Fibroblast of the aortic adventitia (primary cell): ENCODE measurements around the gene ARHGAP15. TPM values are rescaled to one million over a fixed set of nuclear protein-coding genes. Genes with fewer than 3 reads are reported as not detected.

Source experiments
- DNase-seq: peaks from one replicate; pipeline ENCODE4 v3.0.0-alpha.2; 2010; ENCODE audit warnings: low read depth
- H3K4me3 ChIP-seq: 2 replicates; pipeline ENCODE4 v1.5.1; 2011; ENCODE audit warnings: low read depth, mild to moderate bottlenecking, control low read depth, low read length, moderate library complexity
- total RNA-seq: library from RNA; depleted of rRNA; stranded (reverse); fragments of >200 nt; gene quantifications from 2 replicates; pipeline ENCODE4 v1.2.3, GENCODE V29; 2012; ENCODE audit warnings: low replicate concordance
- TF ChIP-seq, protein P1 (sequence below): IDR thresholded peaks from 2 replicates; pipeline ENCODE4 v1.5.1; 2011; ENCODE audit warnings: mild to moderate bottlenecking, low read length, control low read depth, inconsistent platforms; ENCODE audit not compliant: insufficient read depth

ARHGAP15 gene
- total RNA-seq, 1 donor, result not detected

- no peak for DNase-seq
- no peak overlapping the region for H3K4me3 ChIP-seq
- TF ChIP-seq, protein P1, sequence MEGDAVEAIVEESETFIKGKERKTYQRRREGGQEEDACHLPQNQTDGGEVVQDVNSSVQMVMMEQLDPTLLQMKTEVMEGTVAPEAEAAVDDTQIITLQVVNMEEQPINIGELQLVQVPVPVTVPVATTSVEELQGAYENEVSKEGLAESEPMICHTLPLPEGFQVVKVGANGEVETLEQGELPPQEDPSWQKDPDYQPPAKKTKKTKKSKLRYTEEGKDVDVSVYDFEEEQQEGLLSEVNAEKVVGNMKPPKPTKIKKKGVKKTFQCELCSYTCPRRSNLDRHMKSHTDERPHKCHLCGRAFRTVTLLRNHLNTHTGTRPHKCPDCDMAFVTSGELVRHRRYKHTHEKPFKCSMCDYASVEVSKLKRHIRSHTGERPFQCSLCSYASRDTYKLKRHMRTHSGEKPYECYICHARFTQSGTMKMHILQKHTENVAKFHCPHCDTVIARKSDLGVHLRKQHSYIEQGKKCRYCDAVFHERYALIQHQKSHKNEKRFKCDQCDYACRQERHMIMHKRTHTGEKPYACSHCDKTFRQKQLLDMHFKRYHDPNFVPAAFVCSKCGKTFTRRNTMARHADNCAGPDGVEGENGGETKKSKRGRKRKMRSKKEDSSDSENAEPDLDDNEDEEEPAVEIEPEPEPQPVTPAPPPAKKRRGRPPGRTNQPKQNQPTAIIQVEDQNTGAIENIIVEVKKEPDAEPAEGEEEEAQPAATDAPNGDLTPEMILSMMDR, result no peak
These were observed 523.5 kb downstream of the ARHGAP15 start for GRCh38 chr2:143652692-143653091.

- no peak overlapping the region for H3K4me3 ChIP-seq
- TF ChIP-seq, protein P1, result no peak
- no peak for DNase-seq
These were observed 539.0 kb downstream of the ARHGAP15 start for GRCh38 chr2:143668234-143668633.

- TF ChIP-seq, protein P1, result no peak
- no peak for DNase-seq
- no peak overlapping the region for H3K4me3 ChIP-seq
These were observed 544.8 kb downstream of the ARHGAP15 start for GRCh38 chr2:143674051-143674450.

- H3K4me3 ChIP-seq, result no peak overlapping the region
- TF ChIP-seq, protein P1, result no peak
- no peak for DNase-seq
These were observed 545.8 kb downstream of the ARHGAP15 start for GRCh38 chr2:143675021-143675420.

- H3K4me3 ChIP-seq, result no peak overlapping the region
- no peak for DNase-seq
- TF ChIP-seq, protein P1, result no peak
These were observed 550.4 kb downstream of the ARHGAP15 start for GRCh38 chr2:143679617-143680016.

DNA sequence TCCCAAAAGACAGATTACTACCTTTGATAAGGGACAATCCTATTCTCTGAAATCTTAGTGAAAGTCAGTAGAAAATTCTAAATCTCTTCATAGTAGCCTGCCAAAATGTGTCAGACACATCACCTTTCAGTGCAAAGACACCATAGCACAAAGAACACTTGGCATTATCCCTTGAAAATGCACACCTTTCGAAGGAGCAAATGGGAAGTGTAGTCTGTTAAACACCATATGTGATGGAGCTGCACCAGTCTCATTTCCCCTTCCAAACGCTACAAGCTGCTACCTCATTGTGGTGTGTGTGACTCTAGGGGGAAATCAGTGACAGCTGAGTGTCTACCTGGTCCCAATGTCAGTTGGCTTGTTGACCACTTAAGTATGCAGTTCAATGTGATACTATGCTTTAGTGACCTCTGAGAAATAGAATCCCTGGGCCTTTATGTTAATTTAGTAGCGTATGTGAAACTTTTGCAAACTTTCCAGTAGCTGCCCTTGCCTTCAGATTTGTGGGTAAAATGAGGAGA is 551.7 kb downstream of the ARHGAP15 start:
- no peak overlapping the region for H3K4me3 ChIP-seq
- TF ChIP-seq, protein P1, result no peak
- no peak for DNase-seq

GRCh38 chr2:143682436-143683055 is 553.3 kb downstream of the ARHGAP15 start:
- no peak for DNase-seq
- no peak overlapping the region for H3K4me3 ChIP-seq
- TF ChIP-seq, protein P1, result no peak
